GM12878 (cell line): ENCODE results near the gene ANKRD33B.

Experiments used
- EP300 ChIP-seq, 2 experiments: fragments of 150-350 bp in 1 of 2; IDR thresholded peaks; 2 replicates each; pipeline ENCODE4 v1.6.1; 2011 to 2012; ENCODE audit warnings: low read depth in 2 of 2, low read length in 2 of 2, borderline replicate concordance in 1 of 2, improper control_type of control experiment in 1 of 2, inconsistent platforms in 1 of 2; ENCODE audit not compliant: control insufficient read depth in 1 of 2
- ESRRA ChIP-seq: IDR thresholded peaks from 2 replicates; pipeline ENCODE4 v1.6.1; 2012; ENCODE audit warnings: mild to moderate bottlenecking, low read length, improper control_type of control experiment
- POLR2AphosphoS5 ChIP-seq: IDR thresholded peaks from 2 replicates; pipeline ENCODE4 v1.6.1; 2011; ENCODE audit warnings: mild to moderate bottlenecking, low read length, inconsistent platforms
- TF ChIP-seq, protein P1 (sequence below), 3 experiments: IDR thresholded peaks in 2 of 3; conservative IDR thresholded peaks in 1 of 3; 2 replicates each; pipeline ENCODE4 v1.5.1; 2011; ENCODE audit warnings: low read depth in 3 of 3, low read length in 3 of 3, mild to moderate bottlenecking in 3 of 3, control low read depth in 2 of 3, moderate library complexity in 2 of 3, inconsistent platforms in 1 of 3, mixed read lengths in 1 of 3; ENCODE audit not compliant: control insufficient read depth in 2 of 3, insufficient read depth in 1 of 3; ENCODE audit errors: extremely low read depth in 1 of 3
- TF ChIP-seq, protein P2 (sequence below): IDR thresholded peaks from 2 replicates; pipeline ENCODE4 v1.6.1; 2012; ENCODE audit warnings: low read length, inconsistent platforms
- TF ChIP-seq, protein P3 (sequence below): IDR thresholded peaks from 2 replicates; pipeline ENCODE4 v1.6.1; 2012; ENCODE audit warnings: low read depth, low read length, improper control_type of control experiment

DNA sequence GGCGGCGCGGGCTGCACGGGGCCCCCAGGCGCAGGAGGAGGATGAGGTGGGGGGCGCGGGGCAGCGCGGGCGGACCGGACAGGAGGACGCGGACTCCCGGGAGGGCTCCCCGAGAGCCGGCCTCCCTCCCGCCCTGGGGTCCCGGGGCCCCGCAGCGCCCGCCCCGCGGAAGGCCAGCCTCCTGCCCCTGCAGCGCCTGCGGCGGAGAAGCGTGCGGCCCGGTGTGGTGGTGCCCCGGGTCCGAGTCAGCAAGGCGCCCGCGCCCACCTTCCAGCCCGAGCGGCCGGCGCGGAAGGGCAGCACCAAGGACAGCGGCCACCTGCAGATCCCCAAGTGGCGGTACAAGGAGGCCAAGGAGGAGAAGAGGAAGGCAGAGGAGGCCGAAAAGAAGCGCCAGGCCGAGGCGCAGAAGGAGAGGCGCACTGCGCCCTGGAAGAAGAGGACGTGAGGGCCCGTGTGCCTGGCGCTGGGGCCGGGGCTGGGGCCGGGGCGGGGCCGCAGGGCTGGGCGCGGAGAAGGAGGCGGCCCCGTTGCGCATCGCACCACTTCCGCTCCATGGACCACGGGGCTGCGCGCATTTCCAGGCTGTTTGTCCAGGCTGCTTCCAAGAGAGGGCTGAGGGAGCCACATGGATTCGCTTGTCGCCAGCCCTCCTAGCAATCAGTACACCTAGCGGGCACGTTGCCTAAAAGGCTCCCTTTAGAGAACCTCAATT is 86.0 kb downstream of the ANKRD33B start:
- TF ChIP-seq, protein P1, sequence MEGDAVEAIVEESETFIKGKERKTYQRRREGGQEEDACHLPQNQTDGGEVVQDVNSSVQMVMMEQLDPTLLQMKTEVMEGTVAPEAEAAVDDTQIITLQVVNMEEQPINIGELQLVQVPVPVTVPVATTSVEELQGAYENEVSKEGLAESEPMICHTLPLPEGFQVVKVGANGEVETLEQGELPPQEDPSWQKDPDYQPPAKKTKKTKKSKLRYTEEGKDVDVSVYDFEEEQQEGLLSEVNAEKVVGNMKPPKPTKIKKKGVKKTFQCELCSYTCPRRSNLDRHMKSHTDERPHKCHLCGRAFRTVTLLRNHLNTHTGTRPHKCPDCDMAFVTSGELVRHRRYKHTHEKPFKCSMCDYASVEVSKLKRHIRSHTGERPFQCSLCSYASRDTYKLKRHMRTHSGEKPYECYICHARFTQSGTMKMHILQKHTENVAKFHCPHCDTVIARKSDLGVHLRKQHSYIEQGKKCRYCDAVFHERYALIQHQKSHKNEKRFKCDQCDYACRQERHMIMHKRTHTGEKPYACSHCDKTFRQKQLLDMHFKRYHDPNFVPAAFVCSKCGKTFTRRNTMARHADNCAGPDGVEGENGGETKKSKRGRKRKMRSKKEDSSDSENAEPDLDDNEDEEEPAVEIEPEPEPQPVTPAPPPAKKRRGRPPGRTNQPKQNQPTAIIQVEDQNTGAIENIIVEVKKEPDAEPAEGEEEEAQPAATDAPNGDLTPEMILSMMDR (IDR thresholded peaks at IDR 0.05 in 2 of 3, conservative IDR thresholded peaks at IDR 0.05 in 1 of 3; ENCODE audit: control insufficient read depth in 2 of 3, extremely low read depth in 1 of 3, insufficient read depth in 1 of 3, low read depth in 3 of 3, low read length in 3 of 3), result no peak
- TF ChIP-seq EP300 (IDR thresholded peaks at IDR 0.05; ENCODE audit: borderline replicate concordance in 1 of 2, control insufficient read depth in 1 of 2, low read depth in 2 of 2, low read length in 2 of 2) (no peak), ESRRA (no peak), POLR2AphosphoS5 (no peak)
- TF ChIP-seq, protein P2, sequence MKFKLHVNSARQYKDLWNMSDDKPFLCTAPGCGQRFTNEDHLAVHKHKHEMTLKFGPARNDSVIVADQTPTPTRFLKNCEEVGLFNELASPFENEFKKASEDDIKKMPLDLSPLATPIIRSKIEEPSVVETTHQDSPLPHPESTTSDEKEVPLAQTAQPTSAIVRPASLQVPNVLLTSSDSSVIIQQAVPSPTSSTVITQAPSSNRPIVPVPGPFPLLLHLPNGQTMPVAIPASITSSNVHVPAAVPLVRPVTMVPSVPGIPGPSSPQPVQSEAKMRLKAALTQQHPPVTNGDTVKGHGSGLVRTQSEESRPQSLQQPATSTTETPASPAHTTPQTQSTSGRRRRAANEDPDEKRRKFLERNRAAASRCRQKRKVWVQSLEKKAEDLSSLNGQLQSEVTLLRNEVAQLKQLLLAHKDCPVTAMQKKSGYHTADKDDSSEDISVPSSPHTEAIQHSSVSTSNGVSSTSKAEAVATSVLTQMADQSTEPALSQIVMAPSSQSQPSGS, result no peak
- TF ChIP-seq, protein P3, sequence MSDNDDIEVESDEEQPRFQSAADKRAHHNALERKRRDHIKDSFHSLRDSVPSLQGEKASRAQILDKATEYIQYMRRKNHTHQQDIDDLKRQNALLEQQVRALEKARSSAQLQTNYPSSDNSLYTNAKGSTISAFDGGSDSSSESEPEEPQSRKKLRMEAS, result no peak
